ENCODE measurements around the gene HAS3. TPM values are rescaled to one million over a fixed set of nuclear protein-coding genes. Genes with fewer than 3 reads are reported as not detected.
A peak's percentile ranks its signal among the peaks of the same experiment; 100 is the strongest.
"Not testable (repeated sequence)": the region's sequence is repeated elsewhere in the genome, so short reads cannot be mapped to it uniquely, and the experiment has no call there.

Gene HAS3
- total RNA-seq, 1 experiment from 2014 or later: 1.9 TPM

DNA sequence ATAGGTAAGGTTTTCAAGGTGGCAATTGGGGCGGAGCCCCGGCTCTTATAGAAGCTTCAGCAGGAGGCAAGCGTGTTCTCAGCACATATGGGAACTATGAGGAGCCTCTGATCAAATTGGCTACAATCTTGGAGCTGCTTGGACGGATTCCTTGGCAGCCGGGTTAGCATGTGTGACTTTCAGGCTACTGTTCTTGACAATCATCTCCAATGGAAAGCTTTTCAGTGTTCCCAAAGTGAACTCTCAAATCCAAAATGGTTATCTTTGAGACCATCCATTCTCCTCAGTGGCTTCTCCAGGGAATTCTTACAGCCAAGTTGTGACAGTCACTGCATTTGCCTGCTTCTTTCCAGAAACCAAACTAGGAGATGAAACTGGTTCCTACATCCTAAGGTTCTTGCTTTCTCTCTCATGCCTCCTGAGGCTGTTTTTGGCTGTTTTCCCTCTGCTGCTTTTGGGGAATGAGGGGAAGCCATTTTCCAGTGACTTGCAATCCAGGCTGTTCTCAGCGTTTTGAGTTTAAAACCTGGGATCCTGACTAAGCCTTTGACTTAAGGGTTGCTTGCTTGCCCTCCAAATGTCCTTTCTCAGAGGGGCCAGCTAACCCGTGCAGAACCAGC is 10.9 kb downstream of the HAS3 start:
- no peak for DNase-seq
- no peak overlapping the region for H2AFZ ChIP-seq (ENCODE audit: low read length)
- H3K4me2 ChIP-seq (ENCODE audit: low read depth, low read length, poor library complexity, severe bottlenecking): no peak overlapping the region
- H3K9me2 ChIP-seq (replicated peaks; ENCODE audit: insufficient read depth, low read length): no peaks in the 10 kb centered on the region
- H3K9ac ChIP-seq (ENCODE audit: low read length): no peak overlapping the region
- H3K27ac ChIP-seq (ENCODE audit: low read length): no peak overlapping the region
- H3K4me1 ChIP-seq (ENCODE audit: low read length): no peaks in the 10 kb centered on the region
- H3K4me3 ChIP-seq (ENCODE audit: low read length): no peak overlapping the region
- H3K36me3 ChIP-seq (ENCODE audit: insufficient read depth, low read length): peaks cover 12% of the 10 kb centered on the region
- no peaks in the 10 kb centered on the region for H3K27me3 ChIP-seq (ENCODE audit: low read length)
- no peaks in the 10 kb centered on the region for H3K9me3 ChIP-seq (ENCODE audit: low read length)
- peaks cover 12% of the 10 kb centered on the region; the same call in 1 of the 2 replicates for H3K79me2 ChIP-seq (ENCODE audit: low read length)
- peaks cover 11% of the 10 kb centered on the region; the same call in 1 of the 2 replicates for H4K20me1 ChIP-seq (ENCODE audit: insufficient read depth, low read depth, low read length)

DNA sequence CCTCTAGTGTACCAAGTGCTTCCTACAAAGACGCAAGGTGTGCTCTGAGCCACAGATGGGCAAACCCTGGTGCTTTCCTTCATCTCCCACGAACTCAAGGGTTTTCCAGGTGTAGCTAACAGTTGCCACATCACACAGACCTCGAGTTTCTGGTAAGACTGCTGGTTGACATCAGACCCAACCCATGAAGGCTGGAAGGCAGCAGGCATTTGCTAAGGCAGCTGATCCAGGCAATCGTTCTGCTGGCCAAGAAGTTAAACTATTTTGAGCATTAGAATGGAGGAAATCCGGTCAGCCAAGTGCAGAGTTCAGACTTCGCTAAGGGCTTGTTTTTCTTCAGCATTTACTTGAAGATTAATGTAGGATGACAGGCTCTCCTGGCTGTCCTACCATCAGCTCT is 11.5 kb downstream of the HAS3 start:
- Histone ChIP-seq H3K27ac (ENCODE audit: low read length) (no peak overlapping the region), H3K36me3 (ENCODE audit: insufficient read depth, low read length) (peaks cover 12% of the 10 kb centered on the region), H4K20me1 (ENCODE audit: insufficient read depth, low read depth, low read length) (peaks cover 11% of the 10 kb centered on the region; the same call in 1 of the 2 replicates)

DNA sequence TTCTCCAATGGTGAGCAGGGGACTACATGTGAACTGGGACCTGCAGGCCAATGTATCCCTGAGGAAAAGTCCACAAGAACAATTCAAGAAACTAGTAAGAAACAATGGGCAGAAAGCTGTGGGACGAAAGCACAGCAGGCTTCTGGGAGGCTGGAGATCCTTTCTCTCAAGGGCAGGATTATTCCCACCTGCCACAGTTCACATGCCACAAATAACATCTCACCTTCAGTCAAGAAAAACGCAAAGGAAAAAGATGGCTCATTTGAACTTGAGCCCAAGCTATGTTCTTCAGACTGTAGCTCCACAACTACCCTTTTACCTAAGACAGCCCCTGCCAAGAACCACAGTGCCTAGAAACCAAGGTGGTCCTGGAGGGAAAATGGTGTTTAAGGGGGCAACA is 13.0 kb downstream of the HAS3 start:
- H4K20me1 ChIP-seq (ENCODE audit: insufficient read depth, low read depth, low read length): peaks cover 11% of the 10 kb centered on the region; the same call in 1 of the 2 replicates
- no peaks in the 10 kb centered on the region for H3K27me3 ChIP-seq (ENCODE audit: low read length)
- no peaks in the 10 kb centered on the region for H3K9me3 ChIP-seq (ENCODE audit: low read length)
- H3K4me1 ChIP-seq (ENCODE audit: low read length): no peaks in the 10 kb centered on the region
- peaks cover 21% of the 10 kb centered on the region for H3K79me2 ChIP-seq (ENCODE audit: low read length)
- H3K27ac ChIP-seq (ENCODE audit: low read length): no peak overlapping the region
- H3K9ac ChIP-seq (ENCODE audit: low read length): no peak overlapping the region
- H3K4me2 ChIP-seq (ENCODE audit: low read depth, low read length, poor library complexity, severe bottlenecking): no peak overlapping the region
- peaks cover 12% of the 10 kb centered on the region for H3K36me3 ChIP-seq (ENCODE audit: insufficient read depth, low read length)
- no peak overlapping the region for H2AFZ ChIP-seq (ENCODE audit: low read length)
- DNase-seq: no peak
- H3K9me2 ChIP-seq (replicated peaks; ENCODE audit: insufficient read depth, low read length): no peaks in the 10 kb centered on the region
- H3K4me3 ChIP-seq (ENCODE audit: low read length): no peak overlapping the region

More for the DNA sequence above, 11.5 kb downstream of the HAS3 start:
- no peak for DNase-seq
- H2AFZ ChIP-seq (ENCODE audit: low read length): no peak overlapping the region
- no peaks in the 10 kb centered on the region for H3K27me3 ChIP-seq (ENCODE audit: low read length)
- peaks cover 12% of the 10 kb centered on the region; the same call in 1 of the 2 replicates for H3K79me2 ChIP-seq (ENCODE audit: low read length)
- H3K9me3 ChIP-seq (ENCODE audit: low read length): no peaks in the 10 kb centered on the region
- H3K4me2 ChIP-seq (ENCODE audit: low read depth, low read length, poor library complexity, severe bottlenecking): no peak overlapping the region
- no peak overlapping the region for H3K4me3 ChIP-seq (ENCODE audit: low read length)
- H3K4me1 ChIP-seq (ENCODE audit: low read length): no peaks in the 10 kb centered on the region
- H3K9ac ChIP-seq (ENCODE audit: low read length): no peak overlapping the region
- H3K9me2 ChIP-seq (replicated peaks; ENCODE audit: insufficient read depth, low read length): no peaks in the 10 kb centered on the region

DNA sequence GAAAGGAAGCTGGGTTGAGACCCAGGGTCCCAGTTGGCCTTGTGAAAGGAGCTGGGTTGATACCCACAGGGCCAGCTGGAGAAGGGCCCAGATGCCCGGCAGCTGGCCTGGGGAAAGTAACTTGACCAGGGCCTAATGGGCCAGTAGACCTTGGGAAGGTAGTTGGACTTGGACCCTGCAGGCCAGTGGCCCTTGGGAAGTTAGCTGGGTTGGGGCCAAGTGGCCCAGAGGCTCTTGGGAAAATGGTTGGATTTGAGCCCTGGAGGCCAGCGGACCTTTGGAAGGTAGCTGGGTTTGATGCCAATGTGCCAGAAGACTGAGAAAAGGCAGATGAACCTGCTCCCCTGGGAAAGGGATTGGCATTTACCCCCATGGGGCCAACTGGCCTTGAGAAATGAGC is 13.5 kb downstream of the HAS3 start:
- peaks cover 12% of the 10 kb centered on the region for H3K36me3 ChIP-seq (ENCODE audit: insufficient read depth, low read length)
- no peak overlapping the region for H3K4me3 ChIP-seq (ENCODE audit: low read length)
- peaks cover 11% of the 10 kb centered on the region; the same call in 1 of the 2 replicates for H4K20me1 ChIP-seq (ENCODE audit: insufficient read depth, low read depth, low read length)
- no peak overlapping the region for H3K4me2 ChIP-seq (ENCODE audit: low read depth, low read length, poor library complexity, severe bottlenecking)
- no peaks in the 10 kb centered on the region for H3K4me1 ChIP-seq (ENCODE audit: low read length)
- H3K9me3 ChIP-seq (ENCODE audit: low read length): no peaks in the 10 kb centered on the region
- H3K79me2 ChIP-seq (ENCODE audit: low read length): peaks cover 26% of the 10 kb centered on the region
- no peak overlapping the region for H3K9ac ChIP-seq (ENCODE audit: low read length)
- H3K9me2 ChIP-seq (replicated peaks; ENCODE audit: insufficient read depth, low read length): no peaks in the 10 kb centered on the region
- no peaks in the 10 kb centered on the region for H3K27me3 ChIP-seq (ENCODE audit: low read length)
- DNase-seq: no peak
- H2AFZ ChIP-seq (ENCODE audit: low read length): no peak overlapping the region
- no peak overlapping the region for H3K27ac ChIP-seq (ENCODE audit: low read length)

DNA sequence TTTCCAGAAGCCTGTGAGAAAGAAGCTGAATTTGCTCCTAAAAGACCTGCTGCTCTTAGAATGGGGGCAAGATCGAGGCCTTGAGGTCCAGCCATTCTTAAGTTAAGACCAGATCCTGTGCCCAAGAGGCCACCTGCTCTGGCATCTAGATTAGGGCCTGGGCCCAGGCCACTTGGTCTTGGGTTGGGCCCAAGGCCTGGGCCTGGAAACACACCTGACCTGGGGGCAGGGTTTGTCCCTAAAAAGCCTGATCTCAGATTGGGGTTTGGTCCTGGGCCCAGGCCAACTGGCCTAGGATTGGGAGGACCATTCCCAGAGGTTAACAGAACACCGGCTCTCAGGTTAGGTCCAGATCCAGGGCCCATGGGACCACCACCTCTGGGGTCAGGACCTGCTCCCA is 14.1 kb downstream of the HAS3 start:
- Histone ChIP-seq H3K4me1 (ENCODE audit: low read length) (no peaks in the 10 kb centered on the region), H3K4me3 (ENCODE audit: low read length) (no peak overlapping the region), H3K4me2 (ENCODE audit: low read depth, low read length, poor library complexity, severe bottlenecking) (no peak overlapping the region), H3K27ac (ENCODE audit: low read length) (no peak overlapping the region), H3K9me2 (replicated peaks; ENCODE audit: insufficient read depth, low read length) (no peaks in the 10 kb centered on the region), H3K27me3 (ENCODE audit: low read length) (no peaks in the 10 kb centered on the region), H2AFZ (ENCODE audit: low read length) (no peak overlapping the region), H3K9ac (ENCODE audit: low read length) (no peak overlapping the region), H4K20me1 (ENCODE audit: insufficient read depth, low read depth, low read length) (peaks cover 11% of the 10 kb centered on the region; the same call in 1 of the 2 replicates), H3K79me2 (ENCODE audit: low read length) (peaks cover 32% of the 10 kb centered on the region), H3K9me3 (ENCODE audit: low read length) (no peaks in the 10 kb centered on the region), H3K36me3 (ENCODE audit: insufficient read depth, low read length) (peaks cover 12% of the 10 kb centered on the region)
- no peak for DNase-seq

DNA sequence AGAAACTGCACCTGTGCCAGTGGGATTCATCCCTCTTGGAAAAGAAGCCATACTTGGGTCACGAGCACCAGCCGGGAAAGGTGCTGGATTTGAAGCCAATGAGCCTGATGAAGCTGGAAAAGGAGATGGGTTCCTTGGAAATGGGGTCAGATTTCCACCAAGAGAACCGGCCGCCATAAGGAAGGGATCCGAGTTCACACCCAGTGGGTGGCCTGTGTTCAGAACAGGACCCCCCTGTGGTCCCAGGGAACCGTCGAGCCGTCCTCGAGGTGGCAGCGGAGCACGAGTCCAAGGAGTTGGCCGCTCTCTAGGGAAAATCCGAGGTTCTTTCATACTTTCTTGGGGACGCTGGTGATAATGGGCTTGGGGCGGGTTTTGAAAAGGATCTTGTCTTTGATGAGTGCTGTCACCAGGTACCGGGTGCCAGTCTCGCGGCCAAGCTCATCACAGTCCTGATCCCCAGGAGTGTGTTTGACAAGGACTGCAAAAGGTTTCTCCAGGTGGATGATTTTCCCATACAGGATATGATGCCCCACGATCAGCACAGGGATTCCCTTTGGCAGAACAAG is 14.7 kb downstream of the HAS3 start:
- H3K9me3 ChIP-seq (ENCODE audit: low read length): no peaks in the 10 kb centered on the region
- H2AFZ ChIP-seq (ENCODE audit: low read length): no peak overlapping the region
- peaks cover 37% of the 10 kb centered on the region for H3K79me2 ChIP-seq (ENCODE audit: low read length)
- H3K27ac ChIP-seq (ENCODE audit: low read length): no peak overlapping the region
- H3K4me1 ChIP-seq (ENCODE audit: low read length): no peaks in the 10 kb centered on the region
- no peak overlapping the region for H3K9ac ChIP-seq (ENCODE audit: low read length)
- no peak overlapping the region for H3K4me3 ChIP-seq (ENCODE audit: low read length)
- no peaks in the 10 kb centered on the region for H3K9me2 ChIP-seq (replicated peaks; ENCODE audit: insufficient read depth, low read length)
- no peak overlapping the region for H3K4me2 ChIP-seq (ENCODE audit: low read depth, low read length, poor library complexity, severe bottlenecking)
- H4K20me1 ChIP-seq (ENCODE audit: insufficient read depth, low read depth, low read length): peaks cover 8% of the 10 kb centered on the region; the same call in 1 of the 2 replicates
- peaks cover 12% of the 10 kb centered on the region for H3K36me3 ChIP-seq (ENCODE audit: insufficient read depth, low read length)
- DNase-seq: no peak
- H3K27me3 ChIP-seq (ENCODE audit: low read length): no peaks in the 10 kb centered on the region

DNA sequence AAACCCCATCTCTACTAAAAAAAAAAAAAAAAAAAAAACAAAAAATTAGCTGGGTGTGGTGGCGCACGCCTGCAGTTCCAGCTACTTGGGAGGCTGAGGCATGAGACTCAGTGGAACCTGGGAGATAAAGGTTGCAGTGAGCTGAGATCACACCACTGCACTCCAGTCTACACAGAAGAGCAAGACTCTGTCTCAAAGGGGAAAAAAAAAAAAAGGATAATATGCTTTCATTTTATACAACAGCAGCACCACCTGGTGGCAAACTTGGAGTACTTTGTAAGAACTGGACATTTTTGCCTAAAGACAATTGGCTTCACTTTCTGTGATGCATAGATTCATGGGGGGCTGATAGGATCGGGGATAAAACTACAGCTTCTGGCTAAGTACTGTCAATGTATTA is 18.5 kb downstream of the HAS3 start:
- no peak overlapping the region for H3K4me2 ChIP-seq (ENCODE audit: low read depth, low read length, poor library complexity, severe bottlenecking)
- H3K4me3 ChIP-seq (ENCODE audit: low read length): no peak overlapping the region
- H3K27ac ChIP-seq (ENCODE audit: low read length): no peak overlapping the region
- no peaks in the 10 kb centered on the region for H3K9me2 ChIP-seq (replicated peaks; ENCODE audit: insufficient read depth, low read length)
- H3K36me3 ChIP-seq (ENCODE audit: insufficient read depth, low read length): peaks cover 12% of the 10 kb centered on the region
- H3K4me1 ChIP-seq (ENCODE audit: low read length): no peaks in the 10 kb centered on the region
- peaks cover 71% of the 10 kb centered on the region for H3K79me2 ChIP-seq (ENCODE audit: low read length)
- peaks cover 10% of the 10 kb centered on the region; the same call in 1 of the 2 replicates for H4K20me1 ChIP-seq (ENCODE audit: insufficient read depth, low read depth, low read length)
- H3K9me3 ChIP-seq (ENCODE audit: low read length): no peaks in the 10 kb centered on the region
- DNase-seq: peak; percentile 88
- H3K9ac ChIP-seq (ENCODE audit: low read length): no peak overlapping the region
- no peak overlapping the region for H2AFZ ChIP-seq (ENCODE audit: low read length)
- no peaks in the 10 kb centered on the region for H3K27me3 ChIP-seq (ENCODE audit: low read length)

DNA sequence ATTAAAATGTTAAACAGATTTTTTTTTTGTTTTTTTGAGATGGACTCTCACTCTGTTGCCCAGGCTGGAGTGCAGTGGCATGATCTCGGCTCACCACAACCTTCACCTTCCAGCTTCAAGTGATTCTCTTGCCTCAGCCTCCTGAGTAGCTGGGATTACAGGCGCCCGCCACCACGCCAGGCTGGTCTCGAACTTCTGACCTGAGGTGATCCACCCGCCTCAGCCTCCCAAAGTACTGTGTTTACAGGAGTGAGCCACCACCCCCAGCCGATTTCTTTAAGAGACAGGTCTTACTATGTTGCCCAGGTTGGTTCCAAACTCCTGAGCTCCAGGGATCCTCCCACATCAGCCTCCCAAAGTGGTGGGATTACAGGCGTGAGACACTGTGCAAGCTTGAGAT is 19.0 kb downstream of the HAS3 start:
- not testable (repeated sequence) for H3K4me3 ChIP-seq (ENCODE audit: low read length); H3K9ac ChIP-seq (ENCODE audit: low read length); H3K36me3 ChIP-seq (ENCODE audit: insufficient read depth, low read length); DNase-seq; H3K4me2 ChIP-seq (ENCODE audit: low read depth, low read length, poor library complexity, severe bottlenecking); H3K27ac ChIP-seq (ENCODE audit: low read length); H3K27me3 ChIP-seq (ENCODE audit: low read length); H3K9me2 ChIP-seq (replicated peaks; ENCODE audit: insufficient read depth, low read length); H3K4me1 ChIP-seq (ENCODE audit: low read length); H2AFZ ChIP-seq (ENCODE audit: low read length); H3K9me3 ChIP-seq (ENCODE audit: low read length)
- H4K20me1 ChIP-seq (ENCODE audit: insufficient read depth, low read depth, low read length): peaks cover 10% of the 10 kb centered on the region; the same call in 1 of the 2 replicates
- H3K79me2 ChIP-seq (ENCODE audit: low read length): peaks cover 74% of the 10 kb centered on the region
